Spleen (tissue), 11 donors: ENCODE measurements around the gene MANEAL. TPM values are rescaled to one million over a fixed set of nuclear protein-coding genes. Genes with fewer than 3 reads are reported as not detected.
A peak's percentile ranks its signal among the peaks of the same experiment; 100 is the strongest.

Experiments
- DNase-seq: peaks from one replicate; pipeline ENCODE4 v3.0.0-alpha.2; 2020
- H3K27ac ChIP-seq, 8 donors: fragments of 200-600 bp; sonication (generic) in 7 of 8; 1 replicate in 4 of 8; 2 replicates in 4 of 8; pipeline versions ENCODE4 v1.5.0 to v1.8.0; 2016 to 2021; ENCODE audit warnings: inconsistent platforms in 4 of 8, mild to moderate bottlenecking in 4 of 8, moderate library complexity in 1 of 8
- H3K27me3 ChIP-seq, 7 donors: fragments of 200-600 bp; sonication (generic) in 6 of 7; replicated peaks in 1 of 7; 1 replicate in 4 of 7; 2 replicates in 3 of 7; pipeline versions ENCODE4 v1.5.0 to v1.8.0; 2016 to 2021; ENCODE audit warnings: inconsistent platforms in 3 of 7, mild to moderate bottlenecking in 1 of 7
- H3K36me3 ChIP-seq, 6 donors: fragments of 200-600 bp; sonication (generic) in 5 of 6; 1 replicate in 4 of 6; 2 replicates in 2 of 6; pipeline versions ENCODE4 v1.5.0 to v1.8.0; 2016 to 2021; ENCODE audit warnings: inconsistent platforms in 2 of 6
- H3K4me1 ChIP-seq, 6 donors: fragments of 200-600 bp; sonication (generic) in 5 of 6; 1 replicate in 3 of 6; 2 replicates in 3 of 6; pipeline versions ENCODE4 v1.5.0 to v1.8.0; 2016 to 2021; ENCODE audit warnings: inconsistent platforms in 3 of 6
- H3K4me3 ChIP-seq, 8 donors: fragments of 200-600 bp; sonication (generic) in 7 of 8; 1 replicate in 4 of 8; 2 replicates in 4 of 8; pipeline versions ENCODE4 v1.5.0 to v1.8.0; 2016 to 2021; ENCODE audit warnings: inconsistent platforms in 4 of 8, mild to moderate bottlenecking in 4 of 8, moderate library complexity in 2 of 8
- H3K9me3 ChIP-seq, 8 donors: fragments of 200-600 bp; sonication (generic) in 7 of 8; 1 replicate in 4 of 8; 2 replicates in 4 of 8; pipeline versions ENCODE4 v1.5.0 to v1.8.0; 2016 to 2021; ENCODE audit warnings: inconsistent platforms in 4 of 8
- POLR2A ChIP-seq, 3 donors: fragments of 450-650 bp; IDR thresholded peaks; one replicate each; pipeline ENCODE4 v1.5.1; 2017; ENCODE audit warnings: antibody characterized with exemption in 3 of 3, mild to moderate bottlenecking in 1 of 3
- POLR2AphosphoS5 ChIP-seq, 3 donors: sonication (generic); formaldehyde crosslinking; IDR thresholded peaks; one replicate each; pipeline ENCODE4 v1.5.1; 2017; ENCODE audit warnings: antibody characterized with exemption in 3 of 3
- WGBS, 5 donors: extraction: QIAGEN DNeasy Blood & Tissue Kit in 3 of 5; methylation state at CpG; one replicate each; pipeline versions ENCODE4 v1.1.5 to v1.1.7; 2013 to 2018; 5-methylcytosine and 5-hydroxymethylcytosine counted together
- intact Hi-C: fragments of 100-400 bp; cut with DNase I; formaldehyde crosslinking; loops from one replicate; pipeline ENCODE4 v1.15.0; 2023; ENCODE audit warnings: low total_unique reads
- polyA plus RNA-seq, 3 donors: library from polyadenylated mRNA; stranded (reverse); fragments of 200-250 nt; gene quantifications; one replicate each; pipeline ENCODE4 v1.2.1, GENCODE V29; 2013
- total RNA-seq, 7 donors: library from RNA; depleted of rRNA in 3 of 7; stranded (reverse); fragments of >200 nt in 3 of 7; fragmentation: NEBNext Ultra II Directional in 4 of 7; extraction: Animal tissue kit (Norgen Biotek cat#: 25700) in 4 of 7; gene quantifications; one replicate each; pipeline versions ENCODE4 v1.1.0 to v1.2.1, GENCODE V29; 2016 to 2021
- TF ChIP-seq, protein P1 (sequence below), 11 experiments: fragments of 200-600 bp in 7 of 11; fragments of 450-650 bp in 4 of 11; sonication (generic) in 4 of 11; IDR thresholded peaks in 8 of 11; conservative IDR thresholded peaks in 3 of 11; 1 replicate in 7 of 11; 2 replicates in 4 of 11; pipeline versions ENCODE4 v1.4.0 to v1.8.0; 2016 to 2021; ENCODE audit warnings: antibody characterized with exemption in 11 of 11, inconsistent platforms in 4 of 11, mild to moderate bottlenecking in 1 of 11
- donor health status: healthy with polysubstance abuse.
- donor health status: DM: no; HTN: no; CAD: no; lungs with moderate emphysema.
- donor health status: DM: no; HTN: no; CAD: no.
- donor health status: Bipolar disorder and iron deficiency.
- donor health status: healthy.
- donor health status: DM: no; HTN: no; CAD: no.
- donor health status: DM: yes; HTN: yes; CAD: no.

The MANEAL gene
- total and polyA plus RNA-seq, 10 donors: 1.4 to 9.2 (median 2.3) TPM

DNA sequence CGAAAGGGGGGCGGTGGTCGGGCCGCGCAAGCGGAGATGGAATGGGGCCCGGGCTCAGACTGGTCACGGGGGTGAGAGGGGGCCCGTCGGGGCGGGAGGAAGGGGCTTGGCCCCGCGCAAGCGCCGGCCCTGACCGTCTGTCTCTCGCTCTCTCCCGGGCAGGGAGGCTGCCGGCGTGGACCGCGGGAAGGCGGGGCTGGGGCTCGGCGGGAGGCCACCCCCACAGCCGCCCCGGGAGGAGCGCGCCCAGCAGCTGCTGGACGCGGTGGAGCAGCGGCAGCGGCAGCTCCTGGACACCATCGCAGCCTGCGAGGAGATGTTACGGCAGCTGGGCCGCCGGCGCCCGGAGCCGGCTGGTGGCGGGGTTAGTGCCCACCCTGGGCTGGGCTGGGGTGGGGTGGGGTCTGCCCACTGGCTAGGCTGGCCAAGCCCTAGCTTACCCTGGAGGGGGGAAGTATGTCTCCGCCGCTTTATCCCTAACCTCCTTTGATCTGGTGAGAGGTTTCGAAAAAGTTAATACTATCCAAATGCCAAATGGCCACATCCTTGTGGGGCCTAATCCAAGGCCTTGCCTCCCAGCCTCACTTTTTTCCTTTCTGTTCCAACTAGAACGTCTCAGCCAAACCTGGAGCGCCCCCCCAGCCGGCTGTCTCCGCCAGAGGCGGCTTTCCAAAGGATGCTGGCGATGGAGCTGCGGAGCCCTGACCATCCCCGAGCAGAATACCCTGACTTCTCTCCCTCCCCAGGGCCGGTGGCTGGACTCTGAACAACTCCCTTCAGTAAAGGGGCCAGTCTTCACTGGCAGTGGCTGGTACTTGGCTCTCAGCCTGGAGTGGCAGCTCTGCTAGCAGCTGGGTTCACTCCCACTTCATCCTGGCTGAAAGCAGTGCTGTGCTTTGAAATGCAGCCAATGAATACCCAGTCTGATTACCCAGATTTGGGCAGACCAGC is 15.0 kb downstream of the MANEAL start:
- Histone ChIP-seq H3K4me3 (peak overlapping the region; percentile 89 to 98 (median 96)), H3K27ac (peak overlapping the region; percentile 87 to 98 (median 94)), H3K27me3 (no peaks in the 10 kb centered on the region), H3K9me3 (no peaks in the 10 kb centered on the region), H3K36me3 (peaks cover 4 to 51% (median 30%) of the 10 kb centered on the region in 6 donors), H3K4me1 (peaks cover 24 to 75% (median 48%) of the 10 kb centered on the region in 6 donors)
- WGBS, 5 donors: 6 to 13% (median 8%) methylated on average over 20 to 54 of the region's 54 CpGs
- intact Hi-C loops: loop anchor here (5.0 to 10.0 kb wide), 2 partner anchors 49 to 114 kb away; partner anchors contain the start of genes CDCA8 and MTF1
- peak; percentile 81 for DNase-seq
- TF ChIP-seq POLR2A (IDR thresholded peaks at IDR 0.05) (no peak), POLR2AphosphoS5 (IDR thresholded peaks at IDR 0.05) (no peak)
- TF ChIP-seq, protein P1, sequence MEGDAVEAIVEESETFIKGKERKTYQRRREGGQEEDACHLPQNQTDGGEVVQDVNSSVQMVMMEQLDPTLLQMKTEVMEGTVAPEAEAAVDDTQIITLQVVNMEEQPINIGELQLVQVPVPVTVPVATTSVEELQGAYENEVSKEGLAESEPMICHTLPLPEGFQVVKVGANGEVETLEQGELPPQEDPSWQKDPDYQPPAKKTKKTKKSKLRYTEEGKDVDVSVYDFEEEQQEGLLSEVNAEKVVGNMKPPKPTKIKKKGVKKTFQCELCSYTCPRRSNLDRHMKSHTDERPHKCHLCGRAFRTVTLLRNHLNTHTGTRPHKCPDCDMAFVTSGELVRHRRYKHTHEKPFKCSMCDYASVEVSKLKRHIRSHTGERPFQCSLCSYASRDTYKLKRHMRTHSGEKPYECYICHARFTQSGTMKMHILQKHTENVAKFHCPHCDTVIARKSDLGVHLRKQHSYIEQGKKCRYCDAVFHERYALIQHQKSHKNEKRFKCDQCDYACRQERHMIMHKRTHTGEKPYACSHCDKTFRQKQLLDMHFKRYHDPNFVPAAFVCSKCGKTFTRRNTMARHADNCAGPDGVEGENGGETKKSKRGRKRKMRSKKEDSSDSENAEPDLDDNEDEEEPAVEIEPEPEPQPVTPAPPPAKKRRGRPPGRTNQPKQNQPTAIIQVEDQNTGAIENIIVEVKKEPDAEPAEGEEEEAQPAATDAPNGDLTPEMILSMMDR (IDR thresholded peaks at IDR 0.05 in 8 of 11, conservative IDR thresholded peaks at IDR 0.05 in 3 of 11): no peak

DNA sequence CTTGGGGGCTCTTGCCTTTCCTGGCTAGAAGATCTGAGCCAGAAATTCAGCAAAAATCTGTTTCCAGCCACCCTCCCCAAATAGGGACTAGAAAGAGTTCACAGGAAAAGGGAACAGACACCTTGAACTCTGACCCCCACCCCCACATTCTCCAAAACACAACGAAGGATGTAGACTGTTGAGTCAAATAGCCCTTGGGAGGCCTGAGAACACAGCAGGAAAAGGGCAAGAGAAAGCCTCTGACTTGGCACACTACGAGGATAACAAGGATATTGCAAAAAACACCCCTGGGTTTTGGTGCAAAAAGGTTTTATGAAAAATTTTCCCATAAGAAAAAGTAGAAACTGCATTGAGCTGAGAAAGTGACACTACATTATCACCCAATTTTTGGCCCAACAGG is 16.3 kb downstream of the MANEAL start:
- H3K9me3 ChIP-seq: no peaks in the 10 kb centered on the region
- peak overlapping the region in 1 of 8 donors; percentile 98 for H3K27ac ChIP-seq
- H3K4me3 ChIP-seq: no peak overlapping the region
- TF ChIP-seq POLR2AphosphoS5 (IDR thresholded peaks at IDR 0.05) (no peak), POLR2A (IDR thresholded peaks at IDR 0.05) (no peak)
- TF ChIP-seq, protein P1 (IDR thresholded peaks at IDR 0.05 in 8 of 11, conservative IDR thresholded peaks at IDR 0.05 in 3 of 11): no peak
- no peaks in the 10 kb centered on the region for H3K27me3 ChIP-seq
- intact Hi-C loops: loop anchor here (5.0 to 10.0 kb wide), 2 partner anchors 47 to 115 kb away; partner anchors contain the start of genes CDCA8 and MTF1
- H3K36me3 ChIP-seq: peaks cover 3 to 51% (median 24%) of the 10 kb centered on the region in 6 donors
- peaks cover 24 to 72% (median 48%) of the 10 kb centered on the region in 6 donors for H3K4me1 ChIP-seq
- no peak for DNase-seq
- WGBS, 5 donors: 29 to 65% (median 51%) methylated on average over 2 of the region's 2 CpGs

DNA sequence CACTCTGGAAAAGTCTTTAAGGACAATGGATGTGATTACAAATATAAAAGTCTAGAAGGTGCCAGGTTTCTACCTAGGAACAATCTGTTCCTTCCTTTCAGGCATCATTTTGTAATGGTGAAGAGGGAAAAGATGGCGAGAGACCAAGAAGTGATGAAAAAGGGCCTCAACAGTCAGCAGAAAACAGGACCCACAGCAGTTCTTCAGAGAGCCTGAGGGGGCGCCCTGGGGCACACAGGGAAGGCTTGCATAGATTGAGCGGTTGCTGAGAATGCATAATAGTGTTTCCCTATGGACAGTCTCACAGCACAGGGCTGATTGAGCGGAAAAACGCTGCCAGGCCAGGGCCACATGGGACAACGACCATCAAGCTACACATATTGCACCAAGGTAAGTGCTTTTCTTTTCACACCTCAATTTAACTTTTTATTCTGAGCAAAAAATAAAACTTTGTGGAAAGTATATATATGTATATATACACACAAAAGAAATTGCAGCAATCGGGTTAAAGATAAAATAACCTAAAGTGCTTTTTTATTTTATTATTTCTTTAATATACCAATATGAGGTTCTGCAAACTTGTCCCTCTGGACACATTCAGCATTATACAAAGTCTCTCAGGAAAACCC is 17.5 kb downstream of the MANEAL start:
- peak; percentile 90 for DNase-seq
- H3K4me1 ChIP-seq: peaks cover 20 to 60% (median 40%) of the 10 kb centered on the region in 6 donors
- H3K27me3 ChIP-seq: no peaks in the 10 kb centered on the region
- 29 to 36% (median 30%) methylated on average over 7 of the region's 7 CpGs for WGBS, 5 donors
- TF ChIP-seq POLR2AphosphoS5 (IDR thresholded peaks at IDR 0.05): peak in 1 of 3 donors; percentile 32
- TF ChIP-seq, protein P1 (IDR thresholded peaks at IDR 0.05 in 8 of 11, conservative IDR thresholded peaks at IDR 0.05 in 3 of 11): peak; percentile 50 to 90 (median 79)
- TF ChIP-seq POLR2A (IDR thresholded peaks at IDR 0.05): no peak
- intact Hi-C loops: no loop called here
- peaks cover 0 to 51% (median 24%) of the 10 kb centered on the region in 6 donors for H3K36me3 ChIP-seq
- H3K4me3 ChIP-seq: no peak overlapping the region
- H3K27ac ChIP-seq: peak overlapping the region in 2 of 8 donors; percentile 32 to 43
- H3K9me3 ChIP-seq: no peaks in the 10 kb centered on the region
